Upper lobe of right lung (tissue), 1 donor: ENCODE results near the gene ARHGAP23. TPM values are rescaled to one million over a fixed set of nuclear protein-coding genes. Genes with fewer than 3 reads are reported as not detected.

ENCODE experiments used
- ATAC-seq: fragments of 200-7000 bp; cut with Tn5 transposase; one replicate; pipeline ENCODE4 v1.9.1; 2020; ENCODE audit warnings: mild to moderate bottlenecking, moderate library complexity
- DNase-seq: peaks from one replicate; pipeline ENCODE4 v3.0.0-alpha.2; 2020
- H3K27ac ChIP-seq: fragments of 200-600 bp; one replicate; pipeline ENCODE4 v1.8.0; 2022
- H3K27me3 ChIP-seq: fragments of 200-600 bp; one replicate; pipeline ENCODE4 v1.8.0; 2022; ENCODE audit warnings: mild to moderate bottlenecking
- H3K36me3 ChIP-seq: fragments of 200-600 bp; one replicate; pipeline ENCODE4 v1.8.0; 2022
- H3K4me1 ChIP-seq: fragments of 200-600 bp; one replicate; pipeline ENCODE4 v1.8.0; 2022
- H3K4me3 ChIP-seq: fragments of 200-600 bp; one replicate; pipeline ENCODE4 v1.8.0; 2022; ENCODE audit warnings: mild to moderate bottlenecking
- H3K9me3 ChIP-seq: fragments of 200-600 bp; one replicate; pipeline ENCODE4 v1.8.0; 2022
- intact Hi-C: fragments of 100-400 bp; cut with DNase I; formaldehyde crosslinking; loops from one replicate; pipeline ENCODE4 v1.11.0; 2022
- total RNA-seq: library from RNA; stranded (reverse); fragmentation: NEBNext Ultra II Directional; extraction: Animal tissue kit (Norgen Biotek cat#: 25700); gene quantifications from one replicate; pipeline ENCODE4 v1.2.1, GENCODE V29; 2021
- TF ChIP-seq, protein P1 (sequence below): fragments of 200-600 bp; IDR thresholded peaks from one replicate; pipeline ENCODE4 v1.8.0; 2022; ENCODE audit warnings: antibody characterized with exemption
- donor health status: DM: no; HTN: yes; CAD: no; lungs with severe emphysema.

Gene ARHGAP23
- total RNA-seq, 1 donor from 2014 or later = 85.1 TPM

DNA sequence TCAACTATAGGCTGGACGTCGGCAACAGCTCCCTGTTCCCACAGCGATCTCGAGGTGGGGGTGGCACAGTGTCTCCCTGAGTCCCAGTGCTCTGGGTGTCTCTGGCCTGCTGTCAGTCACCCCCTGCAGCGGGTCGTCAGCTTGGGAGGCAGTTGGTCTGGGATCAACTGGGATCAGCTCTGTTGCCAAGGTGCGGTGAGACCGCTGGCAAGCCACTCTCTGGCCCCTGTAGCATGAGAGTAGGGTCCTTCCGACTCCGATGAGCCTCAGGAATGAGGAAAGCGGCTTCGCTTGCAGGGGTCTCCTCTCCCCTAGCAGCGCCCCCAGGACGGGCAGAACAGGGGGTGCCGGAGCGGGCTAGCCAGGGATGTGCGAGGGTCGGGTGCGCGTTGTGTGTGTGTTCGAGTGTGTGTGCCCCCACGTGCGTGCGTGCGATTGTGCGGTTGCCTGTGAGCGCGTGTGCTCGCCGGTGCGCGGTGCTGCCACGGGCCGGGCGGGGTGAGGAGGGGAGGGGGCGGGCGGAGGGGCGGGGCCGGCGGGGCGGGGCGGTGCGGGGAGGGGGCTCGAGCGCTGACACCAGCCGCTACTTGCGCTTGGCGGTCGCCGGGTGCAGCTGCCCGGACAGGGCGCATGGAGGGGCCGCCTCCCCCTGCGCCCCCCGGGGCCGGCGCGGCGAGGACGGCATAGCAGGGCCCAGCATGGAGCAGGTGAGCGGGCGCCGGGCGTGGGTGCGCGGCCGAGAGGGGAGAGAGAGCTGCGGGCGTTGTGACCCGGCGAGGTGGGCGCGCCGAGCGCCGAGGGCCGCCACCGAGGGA is 9.4 kb upstream of the ARHGAP23 start:
- TF ChIP-seq, protein P1, sequence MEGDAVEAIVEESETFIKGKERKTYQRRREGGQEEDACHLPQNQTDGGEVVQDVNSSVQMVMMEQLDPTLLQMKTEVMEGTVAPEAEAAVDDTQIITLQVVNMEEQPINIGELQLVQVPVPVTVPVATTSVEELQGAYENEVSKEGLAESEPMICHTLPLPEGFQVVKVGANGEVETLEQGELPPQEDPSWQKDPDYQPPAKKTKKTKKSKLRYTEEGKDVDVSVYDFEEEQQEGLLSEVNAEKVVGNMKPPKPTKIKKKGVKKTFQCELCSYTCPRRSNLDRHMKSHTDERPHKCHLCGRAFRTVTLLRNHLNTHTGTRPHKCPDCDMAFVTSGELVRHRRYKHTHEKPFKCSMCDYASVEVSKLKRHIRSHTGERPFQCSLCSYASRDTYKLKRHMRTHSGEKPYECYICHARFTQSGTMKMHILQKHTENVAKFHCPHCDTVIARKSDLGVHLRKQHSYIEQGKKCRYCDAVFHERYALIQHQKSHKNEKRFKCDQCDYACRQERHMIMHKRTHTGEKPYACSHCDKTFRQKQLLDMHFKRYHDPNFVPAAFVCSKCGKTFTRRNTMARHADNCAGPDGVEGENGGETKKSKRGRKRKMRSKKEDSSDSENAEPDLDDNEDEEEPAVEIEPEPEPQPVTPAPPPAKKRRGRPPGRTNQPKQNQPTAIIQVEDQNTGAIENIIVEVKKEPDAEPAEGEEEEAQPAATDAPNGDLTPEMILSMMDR = no peak
- Histone ChIP-seq H3K4me3 (peak overlapping the region; percentile 10), H3K27ac (no peak overlapping the region), H3K27me3 (peaks cover 39% of the 10 kb centered on the region), H3K4me1 (peaks cover 19% of the 10 kb centered on the region), H3K36me3 (no peaks in the 10 kb centered on the region), H3K9me3 (no peaks in the 10 kb centered on the region)
- ATAC-seq = no peak
- intact Hi-C loops = loop anchor here (5.0 kb wide), 1 partner anchor 72 kb away; no protein-coding TSS in a partner anchor
- no peak for DNase-seq

DNA sequence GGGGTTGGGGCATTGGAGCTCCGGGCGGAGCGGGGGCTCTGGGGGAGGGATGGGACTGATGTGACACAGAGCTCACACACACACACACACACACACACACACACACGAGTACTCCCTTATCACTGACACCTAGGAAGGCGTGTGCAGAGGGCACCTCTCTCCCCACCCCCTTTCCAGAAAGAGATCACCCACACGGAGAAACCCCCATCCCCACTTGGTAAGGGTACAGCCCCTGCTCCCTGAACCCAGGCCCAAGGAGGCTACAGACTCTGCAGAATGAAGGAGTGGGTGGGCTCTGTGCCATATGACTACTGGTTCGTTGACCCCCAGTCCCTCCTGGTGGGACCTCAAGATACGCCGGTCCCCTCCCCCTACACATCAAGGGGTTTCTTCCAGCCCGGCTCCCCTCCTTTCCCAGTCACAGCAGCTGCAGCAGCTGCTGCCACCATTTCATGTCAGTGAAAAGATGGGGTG is 8.7 kb upstream of the ARHGAP23 start:
- peaks cover 17% of the 10 kb centered on the region for H3K4me1 ChIP-seq
- TF ChIP-seq, protein P1 = no peak

DNA sequence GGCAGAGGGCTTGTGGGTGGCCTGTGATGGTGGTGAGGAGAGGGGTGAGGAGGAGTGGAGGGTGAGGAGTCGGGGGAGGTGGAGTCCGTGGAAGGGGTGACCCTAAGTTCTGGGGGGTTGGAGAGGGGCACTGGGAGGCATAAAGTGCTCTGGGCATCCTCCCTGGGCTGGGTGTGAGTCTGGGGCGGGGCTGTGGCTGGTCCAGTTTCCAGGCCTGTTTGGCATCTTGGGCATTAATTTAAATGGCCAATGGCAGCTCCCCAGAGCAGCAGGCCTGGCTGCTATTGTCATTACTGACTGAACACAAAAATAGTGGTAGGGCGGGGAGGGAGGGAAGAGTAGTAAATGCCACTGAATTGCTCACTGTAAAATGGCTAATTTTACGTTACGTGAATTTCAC is 7.7 kb upstream of the ARHGAP23 start:
- Histone ChIP-seq H3K27ac (no peak overlapping the region), H3K27me3 (peaks cover 39% of the 10 kb centered on the region), H3K9me3 (no peaks in the 10 kb centered on the region), H3K4me3 (no peak overlapping the region), H3K36me3 (no peaks in the 10 kb centered on the region), H3K4me1 (peaks cover 12% of the 10 kb centered on the region)
- DNase-seq (no peak), ATAC-seq (no peak)
- intact Hi-C loops = loop anchor here (10.0 kb wide), 1 partner anchor 54 kb away; no protein-coding TSS in a partner anchor
- TF ChIP-seq, protein P1 = no peak

More for the DNA sequence above, 8.7 kb upstream of the ARHGAP23 start:
- Histone ChIP-seq H3K27ac (no peak overlapping the region), H3K9me3 (no peaks in the 10 kb centered on the region), H3K4me3 (no peak overlapping the region), H3K36me3 (no peaks in the 10 kb centered on the region), H3K27me3 (peaks cover 39% of the 10 kb centered on the region)
- DNase-seq (no peak), ATAC-seq (no peak)
- intact Hi-C loops = loop anchor here (5.0 kb wide), 1 partner anchor 72 kb away; no protein-coding TSS in a partner anchor

DNA sequence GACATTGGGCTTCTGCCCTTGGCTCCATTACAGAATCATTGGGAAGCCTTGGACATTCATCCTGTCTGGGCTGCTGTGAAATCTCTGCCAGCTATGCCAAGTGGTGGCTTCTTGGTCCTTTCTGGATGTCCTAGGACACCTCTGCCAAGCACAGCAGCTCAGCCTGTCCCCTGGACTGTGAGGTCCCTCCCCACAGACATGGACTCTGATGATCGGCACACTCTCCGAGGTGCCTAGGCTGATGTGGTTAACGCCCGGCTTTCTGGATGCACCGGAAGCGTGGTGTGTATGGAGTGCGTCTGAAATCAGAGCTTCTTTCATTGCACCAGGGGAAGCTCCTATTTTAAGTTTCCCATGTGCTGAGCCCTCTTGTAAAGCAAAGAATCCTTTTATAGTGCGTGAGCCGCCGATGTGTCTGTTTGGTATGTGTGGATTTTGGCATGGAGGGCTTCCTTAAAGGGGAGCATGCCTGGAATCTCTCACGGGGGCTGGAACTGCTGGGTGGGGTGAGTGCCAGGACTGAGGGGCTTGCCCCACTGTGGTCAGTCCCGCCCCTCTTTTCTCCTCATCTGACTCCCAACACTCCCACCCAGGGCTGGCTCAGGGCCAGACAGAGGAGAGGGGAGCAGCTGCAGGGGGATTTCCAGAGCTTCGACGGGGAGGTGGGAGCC is 7.0 kb upstream of the ARHGAP23 start:
- ATAC-seq (no peak), DNase-seq (no peak)
- Histone ChIP-seq H3K27ac (no peak overlapping the region), H3K27me3 (peaks cover 39% of the 10 kb centered on the region), H3K4me3 (no peak overlapping the region), H3K36me3 (no peaks in the 10 kb centered on the region), H3K9me3 (no peaks in the 10 kb centered on the region), H3K4me1 (peaks cover 16% of the 10 kb centered on the region)
- intact Hi-C loops = loop anchor here (10.0 kb wide), 1 partner anchor 53 kb away; no protein-coding TSS in a partner anchor
- TF ChIP-seq, protein P1 = no peak

DNA sequence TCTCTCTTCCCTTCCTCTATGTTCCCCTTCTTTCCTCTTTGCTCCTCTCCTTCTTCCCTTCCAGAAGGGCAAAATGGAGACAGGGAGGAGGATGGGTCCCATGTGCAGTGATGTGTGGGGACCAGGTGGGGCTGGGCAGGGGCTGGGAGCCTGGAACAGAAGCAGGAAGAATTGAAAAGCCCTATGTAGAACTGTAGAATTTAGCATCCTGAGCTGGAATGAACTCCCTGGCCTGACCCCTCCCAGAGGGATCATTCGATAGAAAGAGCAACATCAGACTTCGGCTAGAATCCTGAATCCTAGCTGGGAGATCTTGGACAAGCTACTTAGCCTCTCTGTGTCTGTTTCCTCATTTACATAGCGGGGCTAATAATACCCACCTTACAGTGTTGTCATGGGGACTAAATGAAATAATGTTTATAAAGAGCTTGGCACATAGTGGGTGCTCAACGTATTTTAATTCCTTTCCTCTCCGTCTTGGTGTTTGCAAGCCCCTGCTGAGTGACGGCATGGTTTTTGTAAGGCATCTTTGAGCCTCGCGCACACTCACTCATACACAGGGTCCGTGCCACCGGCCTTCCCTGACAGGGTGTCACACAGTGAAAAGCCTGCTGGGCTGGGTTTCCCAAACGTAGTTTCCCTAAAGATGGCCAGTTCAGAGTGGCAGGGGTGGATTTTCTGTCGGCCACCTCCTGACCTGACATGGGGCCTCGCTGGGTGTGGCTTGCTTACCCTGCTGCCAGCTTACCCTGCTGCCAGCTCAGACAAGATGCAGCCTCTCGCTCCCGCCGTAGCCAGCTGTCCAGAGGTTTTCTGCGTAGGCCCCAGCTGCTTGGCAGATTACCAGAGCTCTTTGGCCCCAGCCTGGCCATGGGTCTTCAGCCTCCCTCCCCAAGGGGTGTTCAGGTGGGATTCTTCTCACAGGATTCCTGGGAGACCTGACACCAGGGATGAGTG is 6.1 kb upstream of the ARHGAP23 start:
- Histone ChIP-seq H3K27ac (no peak overlapping the region), H3K36me3 (no peaks in the 10 kb centered on the region), H3K27me3 (peaks cover 39% of the 10 kb centered on the region), H3K4me1 (peaks cover 25% of the 10 kb centered on the region), H3K9me3 (no peaks in the 10 kb centered on the region), H3K4me3 (no peak overlapping the region)
- DNase-seq (no peak), ATAC-seq (no peak)
- TF ChIP-seq, protein P1 = no peak
- intact Hi-C loops = loop anchor here (10.0 kb wide), 1 partner anchor 53 kb away; no protein-coding TSS in a partner anchor
